GM19035 (cell line): ENCODE data around the gene ANAPC1.
"Not testable (repeated sequence)": the region's sequence is repeated elsewhere in the genome, so short reads cannot be mapped to it uniquely, and the experiment has no call there.

ENCODE experiments used
- ATAC-seq: cut with Tn5 transposase; IDR thresholded peaks from one replicate; pipeline ENCODE4 v1.9.1; 2021; ENCODE audit not compliant: unreplicated experiment

ANAPC1 gene, protein sequence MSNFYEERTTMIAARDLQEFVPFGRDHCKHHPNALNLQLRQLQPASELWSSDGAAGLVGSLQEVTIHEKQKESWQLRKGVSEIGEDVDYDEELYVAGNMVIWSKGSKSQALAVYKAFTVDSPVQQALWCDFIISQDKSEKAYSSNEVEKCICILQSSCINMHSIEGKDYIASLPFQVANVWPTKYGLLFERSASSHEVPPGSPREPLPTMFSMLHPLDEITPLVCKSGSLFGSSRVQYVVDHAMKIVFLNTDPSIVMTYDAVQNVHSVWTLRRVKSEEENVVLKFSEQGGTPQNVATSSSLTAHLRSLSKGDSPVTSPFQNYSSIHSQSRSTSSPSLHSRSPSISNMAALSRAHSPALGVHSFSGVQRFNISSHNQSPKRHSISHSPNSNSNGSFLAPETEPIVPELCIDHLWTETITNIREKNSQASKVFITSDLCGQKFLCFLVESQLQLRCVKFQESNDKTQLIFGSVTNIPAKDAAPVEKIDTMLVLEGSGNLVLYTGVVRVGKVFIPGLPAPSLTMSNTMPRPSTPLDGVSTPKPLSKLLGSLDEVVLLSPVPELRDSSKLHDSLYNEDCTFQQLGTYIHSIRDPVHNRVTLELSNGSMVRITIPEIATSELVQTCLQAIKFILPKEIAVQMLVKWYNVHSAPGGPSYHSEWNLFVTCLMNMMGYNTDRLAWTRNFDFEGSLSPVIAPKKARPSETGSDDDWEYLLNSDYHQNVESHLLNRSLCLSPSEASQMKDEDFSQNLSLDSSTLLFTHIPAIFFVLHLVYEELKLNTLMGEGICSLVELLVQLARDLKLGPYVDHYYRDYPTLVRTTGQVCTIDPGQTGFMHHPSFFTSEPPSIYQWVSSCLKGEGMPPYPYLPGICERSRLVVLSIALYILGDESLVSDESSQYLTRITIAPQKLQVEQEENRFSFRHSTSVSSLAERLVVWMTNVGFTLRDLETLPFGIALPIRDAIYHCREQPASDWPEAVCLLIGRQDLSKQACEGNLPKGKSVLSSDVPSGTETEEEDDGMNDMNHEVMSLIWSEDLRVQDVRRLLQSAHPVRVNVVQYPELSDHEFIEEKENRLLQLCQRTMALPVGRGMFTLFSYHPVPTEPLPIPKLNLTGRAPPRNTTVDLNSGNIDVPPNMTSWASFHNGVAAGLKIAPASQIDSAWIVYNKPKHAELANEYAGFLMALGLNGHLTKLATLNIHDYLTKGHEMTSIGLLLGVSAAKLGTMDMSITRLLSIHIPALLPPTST (N-terminal part only)

DNA sequence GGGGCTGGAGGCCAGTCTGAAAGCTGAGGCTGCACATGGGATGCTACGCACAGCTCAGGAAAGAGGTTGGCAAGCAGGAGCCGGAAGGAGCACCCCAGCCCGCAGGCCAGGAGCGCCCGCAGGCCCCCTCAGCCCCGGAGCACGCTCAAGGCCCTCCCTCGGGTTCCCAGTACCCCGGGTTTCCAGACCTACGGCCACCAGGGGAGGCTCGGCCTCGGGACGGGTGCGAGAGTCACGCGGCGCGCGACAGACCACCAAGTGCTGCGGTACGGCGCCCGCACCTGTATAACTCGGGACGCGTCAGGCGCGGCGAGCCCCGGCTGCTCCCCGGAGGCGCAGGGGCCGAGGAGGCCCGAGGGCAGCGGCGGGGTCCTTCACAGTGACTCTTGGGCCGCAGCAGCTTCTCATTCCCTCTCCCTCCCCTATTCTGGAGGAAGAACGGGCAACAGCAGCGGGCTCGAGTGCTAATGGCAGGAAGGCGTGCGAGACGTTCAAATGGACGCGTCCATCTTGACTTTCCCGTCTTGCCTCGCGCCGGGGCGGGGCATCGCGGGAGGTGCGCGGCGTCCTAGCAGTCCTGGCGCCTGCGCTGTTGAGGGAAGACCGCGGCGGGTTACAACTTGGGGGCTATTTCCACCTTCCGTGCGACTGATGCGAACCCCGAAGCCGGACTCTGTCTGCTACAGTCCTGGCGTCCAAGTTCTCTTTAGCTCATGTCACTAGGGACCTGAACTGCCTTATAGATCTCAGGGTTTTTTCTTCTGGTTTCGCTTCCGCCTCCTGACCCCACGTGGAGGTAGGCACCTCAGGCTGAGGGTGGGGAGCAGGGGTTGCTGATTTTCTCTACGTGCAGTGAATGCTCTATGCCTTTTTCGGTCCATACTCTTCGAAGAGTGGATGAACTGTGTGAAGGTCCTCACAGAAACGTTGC lies at the start of gene ANAPC1:
Gene ANAPC1 (minus strand): TSS at position 533 of the 931 bp plus-strand sequence. CDS start 3,368 bp downstream, outside the sequence.
- peak; percentile 88 for ATAC-seq

- ATAC-seq = no peak
Measured at GRCh38 chr2:111932841-111933291, 48.9 kb upstream of the ANAPC1 start.

GRCh38 chr2:111930875-111931274 lies 46.9 kb upstream of the ANAPC1 start:
- no peak for ATAC-seq

- no peak for ATAC-seq
Measured at GRCh38 chr2:111930409-111930808, 46.4 kb upstream of the ANAPC1 start.

- ATAC-seq = no peak
Measured at GRCh38 chr2:111927723-111928122, 43.7 kb upstream of the ANAPC1 start.

GRCh38 chr2:111924617-111925107 lies 40.7 kb upstream of the ANAPC1 start:
- no peak for ATAC-seq

- no peak for ATAC-seq
Measured at GRCh38 chr2:111923276-111923804, 39.3 kb upstream of the ANAPC1 start.

GRCh38 chr2:111919794-111920608 lies 36.0 kb upstream of the ANAPC1 start:
- ATAC-seq = no peak

GRCh38 chr2:111919365-111919764 lies 35.4 kb upstream of the ANAPC1 start:
- no peak for ATAC-seq

DNA sequence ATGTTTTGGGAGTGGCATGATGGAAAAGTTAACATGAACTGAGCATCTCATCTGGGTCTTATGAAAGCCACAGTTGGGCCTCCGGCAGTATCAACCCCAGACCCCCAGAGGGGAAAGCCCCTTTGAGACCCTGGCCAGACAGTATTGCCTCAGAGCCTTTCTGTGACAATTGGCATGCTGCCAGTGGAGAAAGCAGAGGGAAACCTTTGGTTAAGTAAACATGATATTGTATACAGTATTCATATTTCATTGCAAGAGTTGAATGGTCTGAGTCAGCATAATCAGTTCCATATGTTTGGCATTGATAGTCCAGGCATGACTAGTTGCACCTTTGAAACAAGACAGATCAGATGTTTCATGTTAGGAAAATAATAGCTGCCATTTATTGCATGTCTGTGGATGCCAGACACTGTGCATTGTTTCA lies 34.4 kb upstream of the ANAPC1 start:
- no peak for ATAC-seq

DNA sequence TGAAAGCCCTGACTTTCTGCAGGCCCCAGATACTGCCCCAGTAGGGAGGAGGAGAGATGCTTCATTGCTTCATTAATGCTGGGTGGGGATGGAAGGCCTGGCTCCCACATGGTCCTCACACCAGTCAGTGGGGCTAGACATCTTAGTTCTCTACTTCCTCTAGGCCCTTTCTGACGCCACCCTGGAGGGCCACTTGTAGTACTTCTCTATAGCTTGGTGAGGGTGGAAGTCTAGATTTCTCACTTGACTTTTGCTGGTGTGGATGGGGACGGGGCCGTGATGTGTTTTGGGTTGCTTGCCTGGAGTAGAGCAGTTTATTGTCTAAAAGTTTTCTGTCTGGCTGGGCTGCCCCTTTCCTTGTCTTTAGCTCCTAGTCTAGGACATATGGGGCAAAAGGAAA lies 33.1 kb upstream of the ANAPC1 start:
- ATAC-seq = no peak

- ATAC-seq = no peak
Measured at GRCh38 chr2:111912547-111912946, 28.6 kb upstream of the ANAPC1 start.

DNA sequence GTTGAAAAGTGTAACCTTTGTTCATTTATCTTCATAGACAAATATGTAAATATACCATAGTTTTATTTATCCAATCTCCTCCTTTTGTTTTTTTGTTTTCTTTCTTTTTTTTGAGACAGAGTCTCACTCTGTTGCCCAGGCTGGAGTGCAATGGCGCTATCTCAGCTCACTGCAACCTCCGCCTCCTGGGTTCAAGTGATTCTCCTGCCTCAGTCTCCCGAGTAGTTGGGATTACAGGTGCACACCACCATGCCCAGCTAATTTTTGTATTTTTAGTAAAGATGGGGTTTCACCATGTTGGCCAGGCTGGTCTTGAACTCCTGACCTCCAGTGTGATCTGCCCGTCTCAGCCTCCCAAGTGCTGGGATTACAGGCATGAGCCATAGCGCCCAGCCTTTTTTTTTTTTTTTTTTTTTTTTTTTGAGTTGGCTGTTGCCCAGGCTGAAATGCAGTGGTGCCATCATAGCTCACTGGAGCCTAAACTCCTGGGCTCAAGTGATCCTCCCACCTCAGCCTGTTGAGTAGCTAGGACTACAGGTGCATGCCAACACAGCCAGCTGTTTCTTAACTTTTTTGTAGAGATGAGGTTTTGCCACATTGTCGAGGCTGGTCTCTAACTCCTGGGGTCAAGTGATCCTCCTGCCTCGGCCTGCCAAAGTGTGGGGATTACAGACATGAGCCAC lies 27.4 kb upstream of the ANAPC1 start:
- ATAC-seq = not testable (repeated sequence)

GRCh38 chr2:111910609-111911277 lies 26.8 kb upstream of the ANAPC1 start:
- no peak for ATAC-seq

DNA sequence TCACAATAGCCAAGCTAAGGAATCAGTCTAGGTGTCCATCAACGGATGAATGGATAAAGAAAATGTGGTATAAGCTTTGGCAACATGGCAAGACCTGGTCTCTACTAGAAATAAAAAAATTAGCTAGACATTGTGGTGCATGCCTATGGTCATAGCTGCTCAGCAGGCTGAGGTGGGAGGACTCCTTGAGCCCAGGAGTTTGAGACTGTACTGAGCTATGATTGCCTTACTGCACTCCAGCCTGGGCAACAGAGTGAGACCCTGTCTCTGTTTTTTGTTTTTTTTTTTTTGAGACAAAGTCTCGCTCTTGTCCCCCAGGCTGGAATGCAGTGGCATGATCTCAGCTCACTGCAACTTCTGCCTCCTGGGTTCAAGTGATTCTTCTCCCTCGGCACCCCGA lies 26.0 kb upstream of the ANAPC1 start:
- ATAC-seq = not testable (repeated sequence)

- ATAC-seq = no peak
Measured at GRCh38 chr2:111909079-111909478, 25.1 kb upstream of the ANAPC1 start.

DNA sequence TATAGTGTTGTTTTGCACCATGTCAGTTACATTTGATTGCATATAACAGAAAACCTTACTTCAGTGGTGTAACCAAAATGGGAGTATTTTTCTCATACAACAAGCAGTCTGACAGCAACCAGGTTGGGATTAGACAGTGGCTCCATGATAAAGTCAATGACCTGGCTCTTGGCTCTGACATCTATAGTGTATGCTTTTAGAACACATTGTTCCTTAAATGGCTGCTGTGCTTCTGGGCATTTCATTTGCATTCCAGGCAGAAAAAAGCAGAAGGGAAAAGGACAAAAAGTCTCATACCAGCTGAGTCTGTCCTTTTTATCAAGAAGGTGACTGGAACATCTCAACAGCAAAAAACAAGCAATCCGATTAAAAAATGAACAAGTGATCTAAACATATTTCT lies 24.6 kb upstream of the ANAPC1 start:
- no peak for ATAC-seq
